DOHH2 (cell line): ENCODE measurements around the gene PRR15L.

ENCODE experiments used
- H3F3A ChIP-seq: fragments of 200-600 bp; sonication (generic), shearing (Covaris generic); 2 replicates; pipeline ENCODE4 v1.6.0; 2016; ENCODE audit warnings: antibody characterized with exemption, mild to moderate bottlenecking; ENCODE audit not compliant: control insufficient read depth, insufficient read depth
- H3K27ac ChIP-seq: fragments of 200-600 bp; sonication (generic); 2 replicates; pipeline ENCODE4 v1.5.1; 2014; ENCODE audit warnings: low read depth, mild to moderate bottlenecking, low read length, moderate library complexity
- H3K27me3 ChIP-seq: fragments of 200-600 bp; sonication (generic); 2 replicates; pipeline ENCODE4 v1.6.1; 2014; ENCODE audit warnings: mild to moderate bottlenecking, low read length, mixed read lengths; ENCODE audit not compliant: control insufficient read depth
- H3K36me3 ChIP-seq: fragments of 200-600 bp; sonication (generic); 2 replicates; pipeline ENCODE4 v1.6.1; 2014; ENCODE audit warnings: mild to moderate bottlenecking, low read length, moderate library complexity, mixed read lengths; ENCODE audit not compliant: control insufficient read depth
- H3K4me1 ChIP-seq: fragments of 200-600 bp; sonication (generic); 2 replicates; pipeline ENCODE4 v1.6.1; 2014; ENCODE audit warnings: mild to moderate bottlenecking, low read length, mixed read lengths; ENCODE audit not compliant: control insufficient read depth
- H3K4me2 ChIP-seq: fragments of 200-600 bp; sonication (generic); 2 replicates; pipeline ENCODE4 v1.6.0; 2014; ENCODE audit warnings: mild to moderate bottlenecking, low read length, moderate library complexity
- H3K4me3 ChIP-seq: fragments of 200-600 bp; sonication (generic); 2 replicates; pipeline ENCODE4 v1.5.1; 2014; ENCODE audit warnings: mild to moderate bottlenecking, low read length, mixed read lengths
- H3K79me2 ChIP-seq: fragments of 200-600 bp; sonication (generic); 2 replicates; pipeline ENCODE4 v1.6.1; 2014; ENCODE audit warnings: mild to moderate bottlenecking, low read length, mixed read lengths; ENCODE audit not compliant: control insufficient read depth
- H3K9me2 ChIP-seq: fragments of 200-600 bp; sonication (generic); replicated peaks from 2 replicates; pipeline ENCODE4 v1.6.1; 2014; ENCODE audit warnings: mild to moderate bottlenecking, low read length, mixed read lengths; ENCODE audit not compliant: control insufficient read depth
- H3K9me3 ChIP-seq: fragments of 200-600 bp; sonication (generic); 2 replicates; pipeline ENCODE4 v1.6.1; 2014; ENCODE audit warnings: antibody characterized with exemption, low read length, mixed read lengths; ENCODE audit not compliant: control insufficient read depth, insufficient read depth
- H4K20me1 ChIP-seq: fragments of 200-600 bp; sonication (generic); 2 replicates; pipeline ENCODE4 v1.6.0; 2014; ENCODE audit warnings: low read depth, mild to moderate bottlenecking, antibody characterized with exemption, low read length, moderate library complexity; ENCODE audit not compliant: control insufficient read depth, insufficient read depth
- CTCF ChIP-seq: fragments of 200-600 bp; sonication (generic); IDR thresholded peaks from one replicate; pipeline ENCODE4 v1.5.1; 2014; ENCODE audit warnings: antibody characterized with exemption, mild to moderate bottlenecking, low read depth, low read length; ENCODE audit not compliant: poor library complexity, severe bottlenecking
- EZH2phosphoT487 ChIP-seq: fragments of 200-600 bp; sonication (generic); IDR thresholded peaks from 2 replicates; pipeline ENCODE4 v1.6.1; 2017; ENCODE audit warnings: borderline replicate concordance, mild to moderate bottlenecking, antibody characterized with exemption, low read length, moderate library complexity, mixed read lengths

Gene PRR15L

GRCh38 chr17:48001197-48001596 lies 43.5 kb upstream of the PRR15L start:
- peaks cover 37% of the 10 kb centered on the region for H3K27me3 ChIP-seq
- H3K4me2 ChIP-seq: no peak overlapping the region
- H3K36me3 ChIP-seq: no peaks in the 10 kb centered on the region
- peaks cover 15% of the 10 kb centered on the region for H3K4me1 ChIP-seq
- H3K4me3 ChIP-seq: no peak overlapping the region
- H3K27ac ChIP-seq: no peak overlapping the region
- TF ChIP-seq CTCF (no peak), EZH2phosphoT487 (no peak)
- no peaks in the 10 kb centered on the region for H3F3A ChIP-seq
- no peaks in the 10 kb centered on the region for H3K79me2 ChIP-seq
- H3K9me2 ChIP-seq: no peaks in the 10 kb centered on the region
- no peaks in the 10 kb centered on the region for H3K9me3 ChIP-seq
- H4K20me1 ChIP-seq: no peaks in the 10 kb centered on the region

- peaks cover 9% of the 10 kb centered on the region for H3K4me1 ChIP-seq
- no peak overlapping the region for H3K4me2 ChIP-seq
- no peaks in the 10 kb centered on the region for H3K36me3 ChIP-seq
- peaks cover 33% of the 10 kb centered on the region for H3K27me3 ChIP-seq
- H3K9me3 ChIP-seq: no peaks in the 10 kb centered on the region
- H3K27ac ChIP-seq: no peak overlapping the region
- H3F3A ChIP-seq: no peaks in the 10 kb centered on the region
- H3K9me2 ChIP-seq: no peaks in the 10 kb centered on the region
- TF ChIP-seq CTCF (no peak), EZH2phosphoT487 (no peak)
- H3K4me3 ChIP-seq: no peak overlapping the region
- no peaks in the 10 kb centered on the region for H3K79me2 ChIP-seq
- H4K20me1 ChIP-seq: no peaks in the 10 kb centered on the region
These were observed 41.9 kb upstream of the PRR15L start for GRCh38 chr17:47999582-47999981.

- H3K9me2 ChIP-seq: no peaks in the 10 kb centered on the region
- no peaks in the 10 kb centered on the region for H3K79me2 ChIP-seq
- H3K9me3 ChIP-seq: no peaks in the 10 kb centered on the region
- no peaks in the 10 kb centered on the region for H3K36me3 ChIP-seq
- no peaks in the 10 kb centered on the region for H4K20me1 ChIP-seq
- peaks cover 23% of the 10 kb centered on the region for H3K27me3 ChIP-seq
- H3F3A ChIP-seq: no peaks in the 10 kb centered on the region
- TF ChIP-seq EZH2phosphoT487: no peak
- no peak for TF ChIP-seq CTCF
- H3K27ac ChIP-seq: no peak overlapping the region
- no peak overlapping the region for H3K4me3 ChIP-seq
- H3K4me1 ChIP-seq: peaks cover 9% of the 10 kb centered on the region
- no peak overlapping the region for H3K4me2 ChIP-seq
These were observed 40.4 kb upstream of the PRR15L start for GRCh38 chr17:47998044-47998443.

- Histone ChIP-seq H3K4me1 (peaks cover 5% of the 10 kb centered on the region), H3K9me3 (no peaks in the 10 kb centered on the region), H3K4me2 (no peak overlapping the region), H3K27me3 (peaks cover 18% of the 10 kb centered on the region), H3K27ac (no peak overlapping the region), H3K36me3 (no peaks in the 10 kb centered on the region), H3K9me2 (no peaks in the 10 kb centered on the region), H4K20me1 (no peaks in the 10 kb centered on the region), H3K4me3 (no peak overlapping the region), H3K79me2 (no peaks in the 10 kb centered on the region), H3F3A (no peaks in the 10 kb centered on the region)
- TF ChIP-seq EZH2phosphoT487 (no peak), CTCF (no peak)
These were observed 39.9 kb upstream of the PRR15L start for GRCh38 chr17:47997586-47997985.
